NOMO-1 treated with DMSO at 0.1 percent for 48 hours (cell line): ENCODE measurements around the gene OR13F1.
"Not testable (repeated sequence)": the region's sequence is repeated elsewhere in the genome, so short reads cannot be mapped to it uniquely, and the experiment has no call there.

Experiments used
- DNase-seq: peaks from one replicate; lab custom pipeline; 2025; ENCODE audit not compliant: unreplicated experiment; lab: John Stamatoyannopoulos, UW

Gene OR13F1

GRCh38 chr9:104503963-104504362 lies at the start of gene OR13F1:
TSS of gene OR13F1 (plus strand) at chr9:104504263. CDS start at chr9:104504263, 0 bp downstream.
- DNase-seq: no peak

- DNase-seq: no peak
Observed at GRCh38 chr9:104456831-104457230, 47.2 kb upstream of the OR13F1 start.

- no peak for DNase-seq
Observed at GRCh38 chr9:104463864-104464263, 40.2 kb upstream of the OR13F1 start.

- DNase-seq: no peak
Observed at GRCh38 chr9:104468261-104468660, 35.8 kb upstream of the OR13F1 start.

- DNase-seq: no peak
Observed at GRCh38 chr9:104482921-104483570, 21.0 kb upstream of the OR13F1 start.

GRCh38 chr9:104485014-104485413 lies 19.0 kb upstream of the OR13F1 start:
- DNase-seq: no peak

GRCh38 chr9:104494808-104495207 lies 9.3 kb upstream of the OR13F1 start:
- DNase-seq: no peak

GRCh38 chr9:104503440-104503839 lies 623 bp upstream of the OR13F1 start:
- DNase-seq: no peak

GRCh38 chr9:104506565-104506964 lies 2.5 kb downstream of the OR13F1 start:
- no peak for DNase-seq

GRCh38 chr9:104514901-104515300 lies 10.8 kb downstream of the OR13F1 start:
- DNase-seq: no peak

GRCh38 chr9:104520241-104520640 lies 16.2 kb downstream of the OR13F1 start:
- not testable (repeated sequence) for DNase-seq

- DNase-seq: no peak
Observed at GRCh38 chr9:104527109-104527508, 23.0 kb downstream of the OR13F1 start, which contains the start of gene OR13C4. TSS of gene OR13C4 (minus strand) at chr9:104527209. CDS start at chr9:104527209, 0 bp downstream.

GRCh38 chr9:104536756-104537155 lies 32.7 kb downstream of the OR13F1 start, which contains the start of gene OR13C3:
TSS of gene OR13C3 (minus strand) at chr9:104536856. CDS start at chr9:104536723, 133 bp downstream.
- no peak for DNase-seq

- DNase-seq: no peak
Observed at GRCh38 chr9:104539275-104539674, 35.2 kb downstream of the OR13F1 start.

- no peak for DNase-seq
Observed at GRCh38 chr9:104544644-104545043, 40.6 kb downstream of the OR13F1 start.

GRCh38 chr9:104553261-104553660 lies 49.2 kb downstream of the OR13F1 start:
- no peak for DNase-seq
